Measurements from ENCODE around the gene KCNMB4. TPM values are rescaled to one million over a fixed set of nuclear protein-coding genes. Genes with fewer than 3 reads are reported as not detected.

The KCNMB4 gene
- total RNA-seq, result 1 to 10 TPM; 4.7 to 6.4 (median 6.1) TPM
- polyA plus RNA-seq, result 1 to 10 TPM in 2 of 3 donors, under 1 TPM in 1; 0.69 to 1.9 (median 1.8) TPM

- peak; percentile 80 for DNase-seq
- Histone ChIP-seq H3K27me3 (peaks cover 19 to 45% (median 23%) of the 10 kb centered on the region in 3 donors), H3K4me3 (peak within 1 kb of the TSS; percentile 48 to 72 (median 63)), H3K9me3 (no peaks in the 10 kb centered on the region), H3K4me1 (peaks cover 0 to 23% (median 19%) of the 10 kb centered on the region in 4 donors), H3K36me3 (no peaks in the 10 kb centered on the region), H3K27ac (peak within 1 kb of the TSS in 3 of 4 donors; percentile 34 to 47 (median 38))
- 1% methylated on average over 87 to 88 of the region's 88 CpGs for WGBS, 2 donors
- intact Hi-C loops (cut with DNase I), result no loop called here
- TF ChIP-seq POLR2AphosphoS5 (IDR thresholded peaks at IDR 0.05), result peak in 1 of 4 donors; percentile 57
- TF ChIP-seq CTCF (IDR thresholded peaks at IDR 0.05), result no peak
These were observed at the start of gene KCNMB4 for GRCh38 chr12:70365648-70366518. Gene KCNMB4 (plus strand): TSS chr12:70366290. CDS start chr12:70366735, 445 bp downstream.

- TF ChIP-seq POLR2AphosphoS5 (IDR thresholded peaks at IDR 0.05) (no peak), EP300 (IDR thresholded peaks at IDR 0.05) (no peak), CTCF (IDR thresholded peaks at IDR 0.05) (no peak), POLR2A (IDR thresholded peaks at IDR 0.05) (no peak)
- peaks cover 0 to 5% (median 0%) of the 10 kb centered on the region in 4 donors for H3K4me1 ChIP-seq
- H3K27me3 ChIP-seq, result no peaks in the 10 kb centered on the region
- intact Hi-C loops (cut with DNase I), result no loop called here
- peaks cover 0 to 5% (median 0%) of the 10 kb centered on the region in 4 donors for H3K36me3 ChIP-seq
- no peak overlapping the region for H3K27ac ChIP-seq
- no peak overlapping the region for H3K4me3 ChIP-seq
- 50 to 78% methylated on average over 3 of the region's 3 CpGs for WGBS, 2 donors
- no peak for DNase-seq
- H3K9me3 ChIP-seq, result no peaks in the 10 kb centered on the region
These were observed 48.3 kb upstream of the KCNMB4 start for GRCh38 chr12:70317781-70318180.

GRCh38 chr12:70319605-70320004 is 46.5 kb upstream of the KCNMB4 start:
- Histone ChIP-seq H3K27me3 (no peaks in the 10 kb centered on the region), H3K4me1 (peaks cover 0 to 4% (median 0%) of the 10 kb centered on the region in 4 donors), H3K27ac (no peak overlapping the region), H3K36me3 (peaks cover 0 to 6% (median 3%) of the 10 kb centered on the region in 4 donors), H3K9me3 (no peaks in the 10 kb centered on the region), H3K4me3 (no peak overlapping the region)
- TF ChIP-seq POLR2A (IDR thresholded peaks at IDR 0.05) (no peak), EP300 (IDR thresholded peaks at IDR 0.05) (no peak), CTCF (IDR thresholded peaks at IDR 0.05) (no peak), POLR2AphosphoS5 (IDR thresholded peaks at IDR 0.05) (no peak)
- no peak for DNase-seq
- WGBS, 2 donors, result 77 to 89% methylated on average over 4 of the region's 4 CpGs
- intact Hi-C loops (cut with DNase I), result no loop called here

GRCh38 chr12:70321191-70321590 is 44.9 kb upstream of the KCNMB4 start:
- no peaks in the 10 kb centered on the region for H3K4me1 ChIP-seq
- TF ChIP-seq CTCF (IDR thresholded peaks at IDR 0.05) (no peak), POLR2A (IDR thresholded peaks at IDR 0.05) (no peak), EP300 (IDR thresholded peaks at IDR 0.05) (no peak), POLR2AphosphoS5 (IDR thresholded peaks at IDR 0.05) (no peak)
- H3K9me3 ChIP-seq, result no peaks in the 10 kb centered on the region
- intact Hi-C loops (cut with DNase I), result no loop called here
- WGBS, 2 donors, result 95 to 96% methylated on average over 2 of the region's 2 CpGs
- no peaks in the 10 kb centered on the region for H3K27me3 ChIP-seq
- H3K27ac ChIP-seq, result no peak overlapping the region
- H3K36me3 ChIP-seq, result peaks cover 0 to 6% (median 3%) of the 10 kb centered on the region in 4 donors
- H3K4me3 ChIP-seq, result no peak overlapping the region
- no peak for DNase-seq
